H9 (cell line): ENCODE measurements around the gene ENDOU. TPM values are rescaled to one million over a fixed set of nuclear protein-coding genes. Genes with fewer than 3 reads are reported as not detected.

Source experiments
- DNase-seq: peaks from one replicate; pipeline ENCODE4 v3.0.0-alpha.2; 2017
- H2AFZ ChIP-seq: one replicate; pipeline ENCODE4 v1.6.1; 2013; ENCODE audit warnings: mild to moderate bottlenecking, low read length, control low read depth, moderate library complexity
- H2AK5ac ChIP-seq: 2 replicates; pipeline ENCODE4 v1.6.1; 2013; ENCODE audit warnings: low read length, control low read depth, mixed read lengths; ENCODE audit not compliant: insufficient read length
- H2BK120ac ChIP-seq: one replicate; pipeline ENCODE4 v1.6.1; 2013; ENCODE audit warnings: low read depth, mild to moderate bottlenecking, low read length, control low read depth, inconsistent platforms; ENCODE audit not compliant: poor library complexity, severe bottlenecking
- H2BK12ac ChIP-seq: 2 replicates; pipeline ENCODE4 v1.6.1; 2013; ENCODE audit warnings: low read length, control low read depth, mixed read lengths, low read depth; ENCODE audit not compliant: insufficient read length
- H2BK15ac ChIP-seq: 2 replicates; pipeline ENCODE4 v1.6.1; 2013; ENCODE audit warnings: low read depth, low read length, control low read depth
- H2BK20ac ChIP-seq: one replicate; pipeline ENCODE4 v1.6.1; 2013; ENCODE audit warnings: low read depth, mild to moderate bottlenecking, low read length, control low read depth, inconsistent platforms; ENCODE audit not compliant: poor library complexity, severe bottlenecking
- H2BK5ac ChIP-seq: 2 replicates; pipeline ENCODE4 v1.6.1; 2013; ENCODE audit warnings: low read length, control low read depth, mixed read lengths; ENCODE audit not compliant: insufficient read length
- H3K14ac ChIP-seq: 2 replicates; pipeline ENCODE4 v1.6.1; 2013; ENCODE audit warnings: low read length, control low read depth; ENCODE audit not compliant: insufficient read depth
- H3K18ac ChIP-seq: 2 replicates; pipeline ENCODE4 v1.6.1; 2013; ENCODE audit warnings: low read depth, mild to moderate bottlenecking, mixed read lengths, low read length, control low read depth; ENCODE audit not compliant: insufficient read length
- H3K23ac ChIP-seq: 2 replicates; pipeline ENCODE4 v1.6.1; 2013; ENCODE audit warnings: low read length, control low read depth, mixed read lengths, low read depth; ENCODE audit not compliant: insufficient read length
- H3K23me2 ChIP-seq: 2 replicates; pipeline ENCODE4 v1.6.1; 2013; ENCODE audit warnings: low read depth, mild to moderate bottlenecking, mixed read lengths, low read length, control low read depth; ENCODE audit not compliant: insufficient read length, poor library complexity, severe bottlenecking
- H3K27ac ChIP-seq: 2 replicates; pipeline ENCODE4 v1.5.1; 2013; ENCODE audit warnings: low read length, control low read depth, mixed read lengths, low read depth; ENCODE audit not compliant: insufficient read length
- H3K27me3 ChIP-seq: 2 replicates; pipeline ENCODE4 v1.6.1; 2013; ENCODE audit warnings: low read length, control low read depth, inconsistent platforms; ENCODE audit not compliant: insufficient read depth
- H3K4ac ChIP-seq: 2 replicates; pipeline ENCODE4 v1.6.1; 2013; ENCODE audit warnings: low read depth, mild to moderate bottlenecking, control low read depth, inconsistent platforms, low read length, moderate library complexity
- H3K4me1 ChIP-seq: 2 replicates; pipeline ENCODE4 v1.6.1; 2013; ENCODE audit warnings: low read length, control low read depth, inconsistent platforms; ENCODE audit not compliant: insufficient read depth
- H3K4me2 ChIP-seq: 2 replicates; pipeline ENCODE4 v1.6.1; 2013; ENCODE audit warnings: low read length, control low read depth, mixed read lengths; ENCODE audit not compliant: insufficient read length, insufficient read depth
- H3K56ac ChIP-seq: 2 replicates; pipeline ENCODE4 v1.6.1; 2013; ENCODE audit warnings: low read depth, mild to moderate bottlenecking, mixed read lengths, low read length, control low read depth; ENCODE audit not compliant: insufficient read length
- H3K79me1 ChIP-seq: 2 replicates; pipeline ENCODE4 v1.6.1; 2013; ENCODE audit warnings: low read depth, mild to moderate bottlenecking, moderate library complexity, low read length, control low read depth, inconsistent platforms; ENCODE audit not compliant: insufficient read depth, poor library complexity, severe bottlenecking
- H3K79me2 ChIP-seq: 2 replicates; pipeline ENCODE4 v1.6.1; 2013; ENCODE audit warnings: low read length, control low read depth, inconsistent platforms; ENCODE audit not compliant: insufficient read depth
- H3K9ac ChIP-seq: 2 replicates; pipeline ENCODE4 v1.6.1; 2013; ENCODE audit warnings: low read length, control low read depth, mixed read lengths; ENCODE audit not compliant: insufficient read length; ENCODE audit errors: extremely low read depth
- H3K9me3 ChIP-seq: one replicate; pipeline ENCODE4 v1.6.1; 2013; ENCODE audit warnings: low read depth, low read length, inconsistent platforms; ENCODE audit not compliant: control insufficient read depth
- H3T11ph ChIP-seq: one replicate; pipeline ENCODE4 v1.6.1; 2013; ENCODE audit warnings: mild to moderate bottlenecking, low read length, control low read depth, inconsistent platforms
- H4K20me1 ChIP-seq: one replicate; pipeline ENCODE4 v1.6.1; 2013; ENCODE audit not compliant: control insufficient read depth, insufficient read length, insufficient read depth
- H4K5ac ChIP-seq: 2 replicates; pipeline ENCODE4 v1.6.1; 2013; ENCODE audit warnings: low read depth, mild to moderate bottlenecking, mixed read lengths, low read length, control low read depth; ENCODE audit not compliant: insufficient read length
- H4K8ac ChIP-seq: replicated peaks from 2 replicates; pipeline ENCODE4 v1.6.1; 2013; ENCODE audit warnings: low read length, control low read depth, mixed read lengths, low read depth; ENCODE audit not compliant: insufficient read length
- H4K91ac ChIP-seq: 2 replicates; pipeline ENCODE4 v1.6.1; 2013; ENCODE audit warnings: low read depth, mild to moderate bottlenecking, moderate library complexity, mixed read lengths, low read length, control low read depth; ENCODE audit not compliant: insufficient read length
- H3K27ac Mint-ChIP-seq, 3 experiments: 2 replicates in 2 of 3; 3 replicates in 1 of 3; pipeline ENCODE4 v1.8.0; 2020 to 2021; ENCODE audit warnings: mixed read lengths in 3 of 3, mild to moderate bottlenecking in 1 of 3, moderate library complexity in 1 of 3
- H3K27me3 Mint-ChIP-seq: 2 replicates; pipeline ENCODE4 v1.8.0; 2021; ENCODE audit warnings: low read depth, mild to moderate bottlenecking, moderate library complexity, mixed read lengths
- H3K36me3 Mint-ChIP-seq, 3 experiments: 2 replicates in 2 of 3; 3 replicates in 1 of 3; pipeline ENCODE4 v1.8.0; 2020 to 2021; ENCODE audit warnings: low read depth in 3 of 3, mixed read lengths in 3 of 3; ENCODE audit not compliant: insufficient read depth in 1 of 3
- H3K4me1 Mint-ChIP-seq, 2 experiments: 2 replicates each; pipeline ENCODE4 v1.8.0; 2020; ENCODE audit warnings: mixed read lengths in 2 of 2
- H3K4me3 Mint-ChIP-seq, 2 experiments: 2 replicates in 1 of 2; 3 replicates in 1 of 2; pipeline ENCODE4 v1.8.0; 2020 to 2021; ENCODE audit warnings: mild to moderate bottlenecking in 2 of 2, mixed read lengths in 2 of 2, moderate library complexity in 1 of 2
- H3K9me3 Mint-ChIP-seq, 2 experiments: 2 replicates in 1 of 2; 3 replicates in 1 of 2; pipeline ENCODE4 v1.8.0; 2020; ENCODE audit warnings: mild to moderate bottlenecking in 2 of 2, mixed read lengths in 2 of 2, moderate library complexity in 1 of 2
- CTCF ChIP-seq: fragments of 200-600 bp; sonication (generic); conservative IDR thresholded peaks from 3 replicates; pipeline ENCODE4 v1.8.0; 2021; ENCODE audit warnings: antibody characterized with exemption, mild to moderate bottlenecking
- WGBS: extraction: QIAGEN DNeasy Blood & Tissue Kit; methylation state at CpG from one replicate; pipeline ENCODE4 v1.1.7; 2013; ENCODE audit warnings: missing lambda C conversion rate, low lambda C conversion rate, mixed read lengths; ENCODE audit not compliant: insufficient read length; ENCODE audit errors: extremely low coverage; 5-methylcytosine and 5-hydroxymethylcytosine counted together
- total RNA-seq: library from RNA; stranded (reverse); gene quantifications from 2 replicates; pipeline ENCODE4 v1.2.1, GENCODE V29; 2021

Gene ENDOU
- total RNA-seq, 1 experiment from 2014 or later = not detected

GRCh38 chr12:47689215-47689614, 36.1 kb downstream of the ENDOU start:
- H3K4me3 Mint-ChIP-seq = no peak overlapping the region
- H3K27me3 Mint-ChIP-seq = no peaks in the 10 kb centered on the region
- H3K18ac ChIP-seq = no peak overlapping the region
- H3K4ac ChIP-seq = no peak overlapping the region
- no CpG with 5 or more reads among the region's 2 CpGs for WGBS
- H4K91ac ChIP-seq = no peak overlapping the region
- H3K9ac ChIP-seq = no peak overlapping the region
- no peak for DNase-seq
- no peak overlapping the region for H2BK120ac ChIP-seq
- no peak overlapping the region for H3K14ac ChIP-seq
- H3K36me3 Mint-ChIP-seq = peaks cover 20 to 46% (median 32%) of the 10 kb centered on the region in 3 experiments
- H3K79me2 ChIP-seq = no peaks in the 10 kb centered on the region
- no peaks in the 10 kb centered on the region for H3K79me1 ChIP-seq
- no peak overlapping the region for H3K56ac ChIP-seq
- no peak overlapping the region for H3K4me2 ChIP-seq
- no peak overlapping the region for H3K27ac ChIP-seq
- H2BK5ac ChIP-seq = no peak overlapping the region
- no peaks in the 10 kb centered on the region for H3K9me3 ChIP-seq
- no peaks in the 10 kb centered on the region for H4K20me1 ChIP-seq
- no peak overlapping the region for H2BK15ac ChIP-seq
- H2BK12ac ChIP-seq = no peak overlapping the region
- H2AK5ac ChIP-seq = no peak overlapping the region
- H3K23me2 ChIP-seq = no peaks in the 10 kb centered on the region
- peak overlapping the region in 1 of 3 experiments; percentile 79; a peak in 2 of 7 replicates for H3K27ac Mint-ChIP-seq
- H3K9me3 Mint-ChIP-seq = no peaks in the 10 kb centered on the region
- no peaks in the 10 kb centered on the region for H3K27me3 ChIP-seq
- no peak overlapping the region for H3T11ph ChIP-seq
- no peak overlapping the region for H4K8ac ChIP-seq
- TF ChIP-seq CTCF = no peak
- no peak overlapping the region for H2AFZ ChIP-seq
- no peak overlapping the region for H4K5ac ChIP-seq
- no peak overlapping the region for H3K23ac ChIP-seq
- no peak overlapping the region for H2BK20ac ChIP-seq
- H3K4me1 Mint-ChIP-seq = no peaks in the 10 kb centered on the region
- H3K4me1 ChIP-seq = no peaks in the 10 kb centered on the region
